Colonic mucosa (tissue), 4 donors: ENCODE results near the gene OR51B6. TPM values are rescaled to one million over a fixed set of nuclear protein-coding genes. Genes with fewer than 3 reads are reported as not detected.
"Not testable (repeated sequence)": the region's sequence is repeated elsewhere in the genome, so short reads cannot be mapped to it uniquely, and the experiment has no call there.

Experiments
- DNase-seq: peaks from one replicate; pipeline ENCODE4 v3.0.0-alpha.2; 2020
- H3K27ac ChIP-seq: fragments of 200-600 bp; one replicate; pipeline ENCODE4 v1.8.0; 2021
- H3K27me3 ChIP-seq: fragments of 200-600 bp; one replicate; pipeline ENCODE4 v1.8.0; 2021
- H3K36me3 ChIP-seq: fragments of 200-600 bp; one replicate; pipeline ENCODE4 v1.8.0; 2021
- H3K4me1 ChIP-seq: fragments of 200-600 bp; one replicate; pipeline ENCODE4 v1.8.0; 2021; ENCODE audit warnings: mild to moderate bottlenecking
- H3K4me3 ChIP-seq: fragments of 200-600 bp; one replicate; pipeline ENCODE4 v1.8.0; 2021
- H3K9ac ChIP-seq, 2 donors: one replicate each; pipeline ENCODE4 v1.7.0; 2013; ENCODE audit warnings: control low read depth in 2 of 2, low read depth in 2 of 2, low read length in 2 of 2
- H3K9me3 ChIP-seq: fragments of 200-600 bp; one replicate; pipeline ENCODE4 v1.8.0; 2021
- intact Hi-C: fragments of 100-400 bp; cut with DNase I; formaldehyde crosslinking; loops from one replicate; pipeline ENCODE4 v1.14.1; 2022
- total RNA-seq, 2 donors: library from RNA; stranded (reverse); fragmentation: NEBNext Ultra II Directional in 1 of 2; extraction: Animal tissue kit (Norgen Biotek cat#: 25700) in 1 of 2; gene quantifications; one replicate each; pipeline ENCODE4 v1.2.1, GENCODE V29; 2021
- TF ChIP-seq, protein P1 (sequence below): fragments of 200-600 bp; IDR thresholded peaks from one replicate; pipeline ENCODE4 v1.8.0; 2022; ENCODE audit warnings: antibody characterized with exemption, mild to moderate bottlenecking
- donor health status: healthy.
- donor health status: DM: no; HTN: no; CAD: no.
- donor health status: DM: no; HTN: no; CAD: no.

Gene OR51B6
- total RNA-seq, 2 donors from 2014 or later: not detected

GRCh38 chr11:5362017-5362625 is 10.8 kb downstream of the OR51B6 start:
- intact Hi-C loops: no loop called here
- no peaks in the 10 kb centered on the region for H3K9me3 ChIP-seq

GRCh38 chr11:5363679-5364078 is 12.4 kb downstream of the OR51B6 start:
- TF ChIP-seq, protein P1, sequence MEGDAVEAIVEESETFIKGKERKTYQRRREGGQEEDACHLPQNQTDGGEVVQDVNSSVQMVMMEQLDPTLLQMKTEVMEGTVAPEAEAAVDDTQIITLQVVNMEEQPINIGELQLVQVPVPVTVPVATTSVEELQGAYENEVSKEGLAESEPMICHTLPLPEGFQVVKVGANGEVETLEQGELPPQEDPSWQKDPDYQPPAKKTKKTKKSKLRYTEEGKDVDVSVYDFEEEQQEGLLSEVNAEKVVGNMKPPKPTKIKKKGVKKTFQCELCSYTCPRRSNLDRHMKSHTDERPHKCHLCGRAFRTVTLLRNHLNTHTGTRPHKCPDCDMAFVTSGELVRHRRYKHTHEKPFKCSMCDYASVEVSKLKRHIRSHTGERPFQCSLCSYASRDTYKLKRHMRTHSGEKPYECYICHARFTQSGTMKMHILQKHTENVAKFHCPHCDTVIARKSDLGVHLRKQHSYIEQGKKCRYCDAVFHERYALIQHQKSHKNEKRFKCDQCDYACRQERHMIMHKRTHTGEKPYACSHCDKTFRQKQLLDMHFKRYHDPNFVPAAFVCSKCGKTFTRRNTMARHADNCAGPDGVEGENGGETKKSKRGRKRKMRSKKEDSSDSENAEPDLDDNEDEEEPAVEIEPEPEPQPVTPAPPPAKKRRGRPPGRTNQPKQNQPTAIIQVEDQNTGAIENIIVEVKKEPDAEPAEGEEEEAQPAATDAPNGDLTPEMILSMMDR: no peak
- H3K9me3 ChIP-seq: no peaks in the 10 kb centered on the region
- no peaks in the 10 kb centered on the region for H3K36me3 ChIP-seq
- no peak for DNase-seq
- H3K9ac ChIP-seq: no peak overlapping the region
- intact Hi-C loops: no loop called here
- H3K4me1 ChIP-seq: no peaks in the 10 kb centered on the region
- H3K4me3 ChIP-seq: no peak overlapping the region
- no peaks in the 10 kb centered on the region for H3K27me3 ChIP-seq
- no peak overlapping the region for H3K27ac ChIP-seq

More at GRCh38 chr11:5362017-5362625, 10.8 kb downstream of the OR51B6 start:
- no peaks in the 10 kb centered on the region for H3K36me3 ChIP-seq
- TF ChIP-seq, protein P1: no peak
- no peaks in the 10 kb centered on the region for H3K4me1 ChIP-seq
- no peaks in the 10 kb centered on the region for H3K27me3 ChIP-seq
- no peak overlapping the region for H3K4me3 ChIP-seq
- no peak overlapping the region for H3K27ac ChIP-seq
- DNase-seq: no peak
- H3K9ac ChIP-seq: no peak overlapping the region

DNA sequence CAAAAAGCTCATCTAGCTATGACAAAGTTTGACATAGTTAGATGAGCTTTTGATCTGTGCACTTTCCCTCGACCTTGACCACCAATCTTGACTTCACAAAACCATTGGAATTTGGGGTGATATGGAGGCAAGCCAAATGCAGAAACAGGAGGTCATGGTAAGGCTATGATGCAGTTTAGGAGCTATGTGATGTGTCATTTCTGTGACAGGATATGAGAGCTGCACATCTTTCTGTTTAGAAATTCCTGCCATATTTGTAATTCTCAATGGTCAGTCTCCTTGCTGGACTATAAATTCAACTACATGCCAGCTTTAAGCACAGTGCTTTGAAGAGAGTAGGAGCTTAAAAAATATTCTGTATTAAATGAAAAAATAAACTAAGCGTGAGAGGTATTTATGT is 12.9 kb downstream of the OR51B6 start:
- no peaks in the 10 kb centered on the region for H3K36me3 ChIP-seq
- H3K9ac ChIP-seq: no peak overlapping the region
- H3K27me3 ChIP-seq: no peaks in the 10 kb centered on the region
- no peak for DNase-seq
- TF ChIP-seq, protein P1: no peak
- H3K4me1 ChIP-seq: no peaks in the 10 kb centered on the region
- no peak overlapping the region for H3K4me3 ChIP-seq
- intact Hi-C loops: no loop called here
- H3K9me3 ChIP-seq: no peaks in the 10 kb centered on the region
- H3K27ac ChIP-seq: no peak overlapping the region

GRCh38 chr11:5366365-5366764 is 15.1 kb downstream of the OR51B6 start:
- H3K27me3 ChIP-seq, H3K36me3 ChIP-seq, H3K4me3 ChIP-seq, H3K9me3 ChIP-seq, H3K27ac ChIP-seq, intact Hi-C loops, H3K4me1 ChIP-seq, DNase-seq, H3K9ac ChIP-seq: not testable (repeated sequence)

- Histone ChIP-seq H3K4me3 (no peak overlapping the region), H3K9me3 (no peaks in the 10 kb centered on the region), H3K9ac (no peak overlapping the region), H3K27ac (no peak overlapping the region), H3K36me3 (no peaks in the 10 kb centered on the region), H3K4me1 (no peaks in the 10 kb centered on the region), H3K27me3 (no peaks in the 10 kb centered on the region)
- intact Hi-C loops: no loop called here
- no peak for DNase-seq
- TF ChIP-seq, protein P1: no peak
These were observed 15.5 kb downstream of the OR51B6 start for GRCh38 chr11:5366856-5367255.

DNA sequence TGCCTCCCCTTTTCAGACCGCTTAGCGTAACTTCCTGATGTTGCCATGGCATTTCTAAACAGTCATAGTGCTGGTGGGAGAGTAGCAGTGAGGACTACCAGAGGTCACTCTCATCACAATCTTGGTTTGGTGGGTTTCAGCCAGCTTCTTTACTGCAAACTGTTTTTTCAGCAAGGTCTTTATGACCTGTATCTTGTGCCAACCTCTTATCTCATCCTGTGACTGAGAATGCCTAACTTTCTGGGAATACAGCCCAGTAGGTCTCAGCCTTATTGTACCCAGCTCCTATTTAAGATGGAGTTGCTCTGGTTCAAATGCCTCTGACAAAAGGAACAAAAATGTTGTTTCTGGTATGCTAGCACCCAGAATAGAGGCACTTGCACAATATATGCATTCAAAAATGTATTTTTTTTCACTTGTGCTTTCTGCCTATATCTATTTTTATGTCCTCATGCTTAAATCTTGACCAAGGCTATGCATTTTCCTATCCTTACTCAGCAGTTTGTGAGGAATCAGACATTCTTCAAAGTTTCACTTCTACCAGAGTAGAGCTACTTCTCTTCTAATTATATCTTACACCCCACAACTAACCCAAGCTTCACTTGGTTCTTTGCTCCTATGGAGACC is 16.3 kb downstream of the OR51B6 start:
- no peaks in the 10 kb centered on the region for H3K36me3 ChIP-seq
- TF ChIP-seq, protein P1: no peak
- H3K27me3 ChIP-seq: no peaks in the 10 kb centered on the region
- H3K9me3 ChIP-seq: no peaks in the 10 kb centered on the region
- no peak overlapping the region for H3K9ac ChIP-seq
- DNase-seq: no peak
- no peaks in the 10 kb centered on the region for H3K4me1 ChIP-seq
- H3K4me3 ChIP-seq: no peak overlapping the region
- intact Hi-C loops: no loop called here
- H3K27ac ChIP-seq: no peak overlapping the region
